Colon (tissue), 2 donors: Measurements from ENCODE around the gene STK32B.

Source experiments
- FAIRE-seq: peaks from 2 replicates; lab custom pipeline; 2012; peaks lifted over from hg19 to GRCh38; lab: Jason Lieb, UNC
- donor health status: control.
- donor health status: control.

The STK32B gene

GRCh38 chr4:5471206-5471605, 419.9 kb downstream of the STK32B start:
- no peak for FAIRE-seq

GRCh38 chr4:5471691-5472090, 420.4 kb downstream of the STK32B start:
- no peak for FAIRE-seq

GRCh38 chr4:5472160-5472591, 420.9 kb downstream of the STK32B start:
- FAIRE-seq = no peak

GRCh38 chr4:5473125-5473524, 421.8 kb downstream of the STK32B start:
- FAIRE-seq = no peak

- no peak for FAIRE-seq
These were observed 423.5 kb downstream of the STK32B start for GRCh38 chr4:5474756-5475155.

- no peak for FAIRE-seq
These were observed 426.3 kb downstream of the STK32B start for GRCh38 chr4:5477613-5478012.

- no peak for FAIRE-seq
These were observed 426.9 kb downstream of the STK32B start for GRCh38 chr4:5478169-5478568.

- no peak for FAIRE-seq
These were observed 427.4 kb downstream of the STK32B start for GRCh38 chr4:5478697-5479096.

GRCh38 chr4:5479518-5480060, 428.3 kb downstream of the STK32B start:
- no peak for FAIRE-seq

GRCh38 chr4:5488413-5488812, 437.1 kb downstream of the STK32B start:
- FAIRE-seq = no peak

- no peak for FAIRE-seq
These were observed 438.0 kb downstream of the STK32B start for GRCh38 chr4:5489260-5489659.

- FAIRE-seq = no peak
These were observed 446.2 kb downstream of the STK32B start for GRCh38 chr4:5497489-5497888.

GRCh38 chr4:5500165-5500564, 448.9 kb downstream of the STK32B start:
- FAIRE-seq = no peak

GRCh38 chr4:5503336-5503936, 452.2 kb downstream of the STK32B start:
- no peak for FAIRE-seq

GRCh38 chr4:5504486-5504885, 453.2 kb downstream of the STK32B start:
- no peak for FAIRE-seq

GRCh38 chr4:5510504-5510903, 459.2 kb downstream of the STK32B start:
- FAIRE-seq = no peak

GRCh38 chr4:5511791-5512190, 460.5 kb downstream of the STK32B start:
- no peak for FAIRE-seq

- no peak for FAIRE-seq
These were observed 464.4 kb downstream of the STK32B start for GRCh38 chr4:5515646-5516045.

GRCh38 chr4:5517372-5517771, 466.1 kb downstream of the STK32B start:
- no peak for FAIRE-seq

GRCh38 chr4:5524446-5525299, 473.4 kb downstream of the STK32B start:
- no peak for FAIRE-seq

- FAIRE-seq = no peak
These were observed 475.0 kb downstream of the STK32B start for GRCh38 chr4:5526080-5526846.

- FAIRE-seq = no peak
These were observed 475.9 kb downstream of the STK32B start for GRCh38 chr4:5527211-5527610.

GRCh38 chr4:5528031-5528436, 476.8 kb downstream of the STK32B start:
- no peak for FAIRE-seq
